GM18861 (cell line): Measurements from ENCODE around the gene UHRF2.
"Not testable (repeated sequence)": the region's sequence is repeated elsewhere in the genome, so short reads cannot be mapped to it uniquely, and the experiment has no call there.

Experiments
- ATAC-seq: cut with Tn5 transposase; IDR thresholded peaks from one replicate; pipeline ENCODE4 v1.9.1; 2021; ENCODE audit not compliant: unreplicated experiment

Gene UHRF2

GRCh38 chr9:6412487-6413364 is at the start of gene UHRF2:
UHRF2 (plus strand) TSS chr9:6413199; CDS start chr9:6413491, 292 bp downstream.
- ATAC-seq: peak; percentile 74

- no peak for ATAC-seq
These were observed 45.7 kb upstream of the UHRF2 start for GRCh38 chr9:6367128-6367890.

- no peak for ATAC-seq
These were observed 44.2 kb upstream of the UHRF2 start for GRCh38 chr9:6368831-6369230.

GRCh38 chr9:6381477-6382012 is 31.5 kb upstream of the UHRF2 start:
- ATAC-seq: not testable (repeated sequence)

GRCh38 chr9:6382681-6383080 is 30.3 kb upstream of the UHRF2 start:
- no peak for ATAC-seq

- ATAC-seq: no peak
These were observed 29.3 kb upstream of the UHRF2 start for GRCh38 chr9:6383551-6384225.

- no peak for ATAC-seq
These were observed 28.3 kb upstream of the UHRF2 start for GRCh38 chr9:6384732-6385131.

GRCh38 chr9:6399071-6399470 is 13.9 kb upstream of the UHRF2 start:
- ATAC-seq: no peak

- no peak for ATAC-seq
These were observed 7.6 kb upstream of the UHRF2 start for GRCh38 chr9:6405371-6405770.

- ATAC-seq: no peak
These were observed 5.2 kb upstream of the UHRF2 start for GRCh38 chr9:6407778-6408177.

- no peak for ATAC-seq
These were observed 4.7 kb upstream of the UHRF2 start for GRCh38 chr9:6408320-6408719.

- ATAC-seq: no peak
These were observed 3.2 kb upstream of the UHRF2 start for GRCh38 chr9:6409811-6410210.

- ATAC-seq: no peak
These were observed 2.4 kb upstream of the UHRF2 start for GRCh38 chr9:6410633-6411032.

- peak; percentile 3 for ATAC-seq
These were observed 607 bp downstream of the UHRF2 start for GRCh38 chr9:6413365-6414246.

GRCh38 chr9:6414247-6414641 is 1.2 kb downstream of the UHRF2 start:
- ATAC-seq: no peak

GRCh38 chr9:6415266-6415665 is 2.3 kb downstream of the UHRF2 start:
- no peak for ATAC-seq

- ATAC-seq: no peak
These were observed 4.2 kb downstream of the UHRF2 start for GRCh38 chr9:6417186-6417585.

GRCh38 chr9:6418764-6419163 is 5.8 kb downstream of the UHRF2 start:
- ATAC-seq: no peak

GRCh38 chr9:6424940-6425339 is 11.9 kb downstream of the UHRF2 start:
- no peak for ATAC-seq

GRCh38 chr9:6426117-6426516 is 13.1 kb downstream of the UHRF2 start:
- no peak for ATAC-seq
